NCI-H1694 treated with DMSO at 0.1 percent for 48 hours (cell line): ENCODE measurements around the gene WASHC4.

Experiments
- DNase-seq: peaks from one replicate; lab custom pipeline; 2025; lab: John Stamatoyannopoulos, UW

WASHC4 gene

GRCh38 chr12:105107494-105108371, at the start of gene WASHC4:
Gene WASHC4 (plus strand): TSS chr12:105107731. CDS start chr12:105107801, 70 bp downstream.
- DNase-seq = peak; percentile 75

GRCh38 chr12:105060715-105061378, 46.7 kb upstream of the WASHC4 start:
- DNase-seq = no peak

- no peak for DNase-seq
Measured at GRCh38 chr12:105064564-105065178, 42.9 kb upstream of the WASHC4 start.

- DNase-seq = no peak
Measured at GRCh38 chr12:105067511-105068031, 40.0 kb upstream of the WASHC4 start.

GRCh38 chr12:105069936-105070702, 37.4 kb upstream of the WASHC4 start:
- DNase-seq = no peak

GRCh38 chr12:105071981-105072380, 35.5 kb upstream of the WASHC4 start:
- DNase-seq = no peak

- no peak for DNase-seq
Measured at GRCh38 chr12:105072888-105073488, 34.5 kb upstream of the WASHC4 start.

- no peak for DNase-seq
Measured at GRCh38 chr12:105076098-105076497, 31.4 kb upstream of the WASHC4 start.

- DNase-seq = no peak
Measured at GRCh38 chr12:105076913-105077312, 30.6 kb upstream of the WASHC4 start.

GRCh38 chr12:105077435-105077834, 30.1 kb upstream of the WASHC4 start:
- DNase-seq = no peak

- DNase-seq = no peak
Measured at GRCh38 chr12:105078712-105079570, 28.6 kb upstream of the WASHC4 start.

- peak; percentile 27 for DNase-seq
Measured at GRCh38 chr12:105083031-105083430, 24.5 kb upstream of the WASHC4 start.

- peak; percentile 28 for DNase-seq
Measured at GRCh38 chr12:105083551-105084105, 23.9 kb upstream of the WASHC4 start.

- DNase-seq = no peak
Measured at GRCh38 chr12:105084251-105085250, 23.0 kb upstream of the WASHC4 start, which contains the start of gene ALDH1L2. Gene ALDH1L2 (minus strand): TSS chr12:105084458. CDS start chr12:105084436, 22 bp downstream.

- DNase-seq = no peak
Measured at GRCh38 chr12:105085501-105085900, 22.0 kb upstream of the WASHC4 start.

GRCh38 chr12:105089817-105090216, 17.7 kb upstream of the WASHC4 start:
- no peak for DNase-seq

GRCh38 chr12:105090361-105090760, 17.2 kb upstream of the WASHC4 start:
- DNase-seq = no peak

GRCh38 chr12:105091476-105092206, 15.9 kb upstream of the WASHC4 start:
- no peak for DNase-seq
